ENCODE measurements around the gene BIRC7.

Gene BIRC7, protein sequence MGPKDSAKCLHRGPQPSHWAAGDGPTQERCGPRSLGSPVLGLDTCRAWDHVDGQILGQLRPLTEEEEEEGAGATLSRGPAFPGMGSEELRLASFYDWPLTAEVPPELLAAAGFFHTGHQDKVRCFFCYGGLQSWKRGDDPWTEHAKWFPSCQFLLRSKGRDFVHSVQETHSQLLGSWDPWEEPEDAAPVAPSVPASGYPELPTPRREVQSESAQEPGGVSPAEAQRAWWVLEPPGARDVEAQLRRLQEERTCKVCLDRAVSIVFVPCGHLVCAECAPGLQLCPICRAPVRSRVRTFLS

DNA sequence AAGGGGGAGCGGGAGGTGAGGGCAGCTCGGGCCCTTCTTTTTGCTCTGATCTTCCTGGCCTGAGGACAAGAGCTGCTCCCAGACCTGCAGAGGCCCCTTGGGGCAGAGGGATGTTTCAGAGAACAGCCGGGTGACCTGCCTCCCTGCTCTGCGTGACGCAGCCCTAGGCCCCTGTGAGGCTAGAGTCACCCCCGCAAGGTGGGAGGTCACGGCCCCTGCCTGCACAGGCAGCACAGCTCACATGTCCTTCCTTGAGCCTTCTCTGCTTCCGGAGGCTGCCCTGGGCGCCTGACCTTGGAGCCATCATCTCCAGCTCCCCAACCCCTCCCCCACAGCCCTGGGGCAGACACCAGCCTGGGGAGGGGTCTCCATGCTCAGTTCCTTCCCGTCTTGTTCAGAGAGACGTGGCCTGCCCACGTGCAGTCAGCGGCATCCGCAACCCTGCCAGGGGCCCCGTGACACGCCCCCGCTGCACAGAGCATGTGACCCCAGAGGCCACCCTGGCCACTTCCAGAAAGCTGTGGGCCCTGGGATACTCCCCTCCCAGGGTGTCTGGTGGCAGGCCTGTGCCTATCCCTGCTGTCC is at the start of gene BIRC7:
BIRC7 (plus strand) TSS at position 507 of the 585 bp plus-strand sequence. CDS start 192 bp downstream, outside the sequence.
- DNase-seq, result no peak

DNA sequence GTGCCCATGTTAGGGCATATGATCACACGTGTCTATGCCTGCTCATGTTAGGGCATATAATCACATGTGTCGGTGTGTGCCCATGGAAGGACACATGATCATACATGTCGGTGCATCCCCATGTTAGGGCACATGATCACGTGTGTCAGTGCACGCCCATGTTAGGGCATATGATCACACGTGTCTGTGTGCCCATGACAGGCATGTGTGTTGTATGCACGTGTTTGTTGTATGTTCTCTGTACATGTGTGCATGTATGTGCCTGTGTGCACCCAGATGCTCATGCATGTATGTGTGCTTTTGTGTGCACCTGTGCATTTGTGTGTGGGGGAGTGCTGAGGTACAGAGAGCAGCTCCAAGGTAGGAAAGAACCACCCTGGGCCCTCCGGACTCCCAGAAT is 49.6 kb upstream of the BIRC7 start:
- DNase-seq, result no peak

DNA sequence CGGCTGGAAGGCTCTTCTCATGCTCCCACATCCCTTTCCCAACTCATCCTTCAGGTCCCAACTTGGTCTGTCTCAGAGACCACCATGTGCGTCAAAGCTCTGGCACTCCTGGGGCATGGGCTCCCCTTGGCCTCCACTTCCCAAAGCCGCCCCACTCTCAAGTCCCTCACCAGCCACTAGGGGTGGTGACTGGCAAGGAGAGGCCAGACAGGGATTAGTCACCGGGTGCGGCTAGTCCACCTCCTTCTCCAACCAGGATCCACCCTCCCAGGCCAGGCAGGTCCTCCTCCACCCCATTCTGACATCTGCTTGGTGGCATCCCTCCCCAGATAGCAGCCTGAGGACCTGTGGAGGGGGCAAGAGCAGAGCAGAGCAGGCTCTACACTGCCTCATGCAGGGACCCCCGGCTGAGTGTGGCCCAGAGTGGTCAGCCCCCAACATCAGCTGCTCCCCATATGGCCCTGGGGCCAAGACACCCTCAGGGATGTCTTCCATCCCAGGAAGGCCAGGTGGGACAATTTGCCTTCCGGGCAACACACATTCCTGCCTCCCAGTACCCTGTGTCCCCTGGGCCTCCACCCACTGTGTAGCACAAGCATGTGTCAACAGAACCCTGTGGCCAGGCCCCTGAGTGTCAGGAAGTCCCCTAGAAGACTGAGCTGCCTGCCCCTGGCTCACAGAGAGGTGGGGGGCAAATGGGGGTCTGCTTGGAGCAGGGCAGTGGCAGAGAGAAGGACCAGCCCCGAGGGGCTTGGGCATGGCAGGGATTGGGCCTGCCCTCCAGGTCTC is 49.0 kb upstream of the BIRC7 start:
- peak; percentile 33 for DNase-seq

DNA sequence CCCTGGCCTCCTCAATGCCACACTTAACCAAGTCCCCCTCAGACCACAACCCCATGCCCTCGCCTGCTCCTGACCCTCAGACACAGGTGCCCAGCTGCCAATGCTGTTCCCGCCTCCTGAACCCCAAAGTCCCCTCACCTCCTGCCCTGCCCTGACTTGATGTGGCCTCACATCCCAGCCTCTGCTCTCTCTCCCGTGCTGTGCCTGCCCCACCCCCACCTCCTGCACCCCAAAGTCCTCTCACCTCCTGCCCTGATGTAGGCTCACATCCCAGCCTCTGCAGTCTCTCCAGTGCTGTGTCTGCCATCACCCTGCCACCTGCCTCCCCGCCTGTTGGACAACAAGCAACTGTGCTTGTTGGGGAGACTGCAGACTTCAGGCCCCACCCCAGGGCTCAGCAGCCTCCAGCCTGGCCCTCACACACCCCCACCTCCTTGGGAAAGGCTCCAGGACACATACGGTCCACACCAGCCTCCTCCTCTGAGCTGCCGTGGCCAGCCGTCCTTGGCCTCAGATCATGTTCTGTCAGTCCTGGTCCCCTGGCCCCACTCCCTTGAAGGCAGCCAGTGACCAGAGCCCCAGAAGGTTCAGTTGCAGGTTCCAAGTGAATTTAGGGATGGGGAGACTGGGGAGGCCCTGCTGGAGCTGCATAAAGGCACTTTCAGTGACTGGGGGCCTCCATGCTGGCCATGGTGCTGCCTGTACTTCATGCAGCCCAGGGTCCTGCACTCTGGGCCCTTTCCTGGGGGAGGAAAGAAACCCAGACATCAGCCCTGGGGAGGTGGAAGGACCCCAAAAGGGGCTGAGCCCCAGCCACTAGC is 48.2 kb upstream of the BIRC7 start:
- DNase-seq, result no peak

DNA sequence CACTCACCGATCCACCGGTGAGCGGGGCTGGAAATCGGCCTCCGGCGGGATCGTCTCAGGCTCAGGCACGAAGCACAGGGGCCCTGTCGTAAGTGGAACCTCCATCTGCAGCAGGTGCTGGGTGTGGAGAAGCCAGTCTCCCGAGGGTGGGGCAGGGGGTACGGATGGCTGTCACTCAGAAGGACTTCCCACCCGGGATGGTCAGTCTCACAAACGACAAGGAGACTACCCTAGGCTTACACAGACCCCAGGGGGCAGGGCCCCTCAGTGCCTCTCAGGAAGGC is 47.6 kb upstream of the BIRC7 start:
- no peak for DNase-seq

DNA sequence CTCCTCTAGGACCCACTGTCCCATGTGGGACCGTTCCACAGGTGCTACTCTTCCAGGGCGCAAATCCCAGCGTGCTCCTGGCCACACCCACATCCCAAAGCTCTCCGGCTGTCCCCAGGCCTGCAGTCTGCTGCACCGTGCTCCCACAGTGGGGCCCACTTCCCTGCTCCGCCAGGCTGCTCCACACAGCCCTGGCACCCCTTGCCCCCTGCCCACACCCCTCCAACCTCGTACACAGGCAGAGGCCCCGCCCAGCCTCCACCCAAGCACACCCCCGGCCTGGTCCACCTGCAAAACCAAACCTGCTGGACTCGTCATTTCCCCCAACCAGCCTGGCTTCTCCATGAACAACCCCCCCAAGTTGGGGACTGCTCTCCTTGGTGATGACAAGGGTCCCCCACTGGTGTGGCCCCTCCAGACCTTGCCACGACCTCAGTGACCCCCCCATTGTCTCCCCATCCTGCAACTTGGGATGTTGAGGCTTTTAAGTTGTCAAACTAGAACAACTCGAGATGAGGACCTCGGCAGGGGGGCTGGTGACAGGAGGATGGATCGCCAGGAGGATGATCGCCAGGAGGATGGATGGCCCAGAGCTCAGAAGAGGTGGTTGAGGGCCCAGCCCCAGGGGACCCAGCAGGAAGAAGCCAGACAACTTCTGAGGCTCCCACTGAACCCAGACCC is 46.9 kb upstream of the BIRC7 start:
- DNase-seq, result no peak

DNA sequence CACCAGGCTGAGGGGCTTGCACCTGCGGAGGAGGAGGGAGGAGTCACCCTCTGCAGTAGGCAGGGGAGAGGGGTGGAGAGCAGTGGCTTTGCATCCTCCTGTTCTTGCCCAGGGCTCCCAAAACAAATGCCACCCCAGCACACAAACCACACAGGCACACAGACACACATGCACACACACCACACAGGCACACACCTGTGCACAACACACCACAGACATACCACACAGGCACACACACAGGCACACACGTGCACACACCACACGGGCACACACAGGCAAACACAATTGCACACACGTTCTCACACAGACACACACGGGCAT is 46.4 kb upstream of the BIRC7 start:
- DNase-seq, result no peak

DNA sequence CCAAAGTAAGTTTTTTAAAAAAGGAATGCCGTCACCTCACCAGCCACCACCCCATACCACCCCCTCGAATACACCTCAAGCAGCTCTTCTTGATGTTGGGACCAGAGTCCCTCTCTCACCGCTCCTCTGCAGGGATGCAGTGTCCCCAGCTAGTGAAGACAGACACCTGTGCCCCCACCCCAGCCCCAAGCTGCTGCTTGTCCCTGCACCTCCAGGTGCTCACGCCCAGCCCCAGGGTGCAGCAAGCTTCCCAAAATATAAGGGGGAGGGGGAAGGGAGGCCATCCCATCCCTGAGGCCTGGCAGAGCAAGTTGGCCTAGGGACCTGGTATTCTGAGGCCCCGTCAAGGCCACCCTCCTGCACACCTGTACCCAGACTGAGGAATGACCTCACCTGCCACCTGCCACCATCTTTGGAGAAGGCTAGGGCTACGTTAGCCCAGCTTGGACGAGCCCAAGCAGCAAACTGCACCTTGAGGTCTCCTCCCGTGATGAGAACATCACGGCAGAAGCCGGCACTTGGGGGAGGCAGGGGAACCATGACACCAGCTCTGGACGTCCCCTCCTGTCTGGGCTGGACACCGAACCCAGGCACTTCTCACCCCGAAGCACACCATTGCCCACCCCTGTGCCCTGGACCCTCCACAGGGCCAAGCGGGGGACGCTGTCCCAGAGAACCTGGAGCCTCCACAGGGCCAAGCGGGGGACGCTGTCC is 45.7 kb upstream of the BIRC7 start:
- no peak for DNase-seq

DNA sequence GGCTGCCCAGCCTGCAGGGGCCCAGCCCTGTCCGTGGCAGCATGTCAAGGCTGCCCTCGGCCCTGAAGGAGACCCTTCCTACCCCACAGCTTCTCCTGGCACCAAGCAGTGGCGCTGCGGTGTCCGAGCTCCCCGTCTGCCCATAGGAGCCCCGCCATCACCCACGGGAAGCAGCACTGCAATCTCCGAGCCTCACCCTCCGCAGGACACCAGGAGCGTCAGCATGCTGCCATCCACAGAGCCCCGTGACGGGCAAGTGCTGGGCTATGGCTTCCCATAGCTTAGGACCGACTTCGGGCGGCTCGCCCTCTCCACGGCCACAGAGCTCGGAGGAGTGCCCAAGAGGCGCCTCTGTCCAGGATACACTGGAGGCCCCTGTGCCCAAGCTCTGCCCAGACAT is 44.9 kb upstream of the BIRC7 start:
- DNase-seq, result no peak

DNA sequence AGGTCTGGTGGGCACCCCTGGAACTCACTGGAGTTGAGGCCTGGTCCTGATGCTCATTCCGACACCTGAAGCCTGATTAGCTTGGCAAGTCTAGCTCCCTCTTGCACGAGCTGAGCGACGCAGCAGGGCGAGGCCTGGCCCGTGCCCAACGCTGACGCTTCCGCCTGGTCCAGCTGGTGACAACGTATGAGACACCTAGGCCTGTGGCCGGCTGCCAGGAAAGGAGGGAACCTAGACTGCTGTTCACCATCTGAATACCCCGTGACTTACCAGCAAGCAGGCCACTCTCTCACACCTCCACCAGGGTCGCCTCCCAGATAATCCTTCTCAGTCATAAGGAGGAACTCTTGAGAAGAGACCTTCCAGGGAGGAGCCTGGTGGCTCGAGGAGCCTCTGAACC is 44.3 kb upstream of the BIRC7 start:
- no peak for DNase-seq

DNA sequence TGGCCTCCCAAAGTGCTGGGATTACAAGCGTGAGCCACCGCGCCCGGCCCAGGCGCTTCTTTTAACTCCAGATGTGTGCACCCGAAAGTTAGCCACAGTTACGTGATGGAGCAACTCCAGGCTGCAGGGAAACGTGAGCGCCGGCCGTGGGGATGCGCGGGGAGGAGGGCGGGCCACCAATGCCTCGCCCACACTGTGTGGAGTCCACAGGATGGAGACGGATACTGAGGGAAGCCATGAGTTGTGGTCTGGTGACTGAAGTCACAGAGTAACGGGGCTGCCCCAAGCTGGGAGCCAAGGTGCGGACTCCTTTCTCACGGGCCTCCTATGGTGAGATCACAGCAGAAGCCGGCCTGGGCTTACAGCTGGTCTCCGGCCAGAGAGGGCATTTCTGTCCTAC is 43.0 kb upstream of the BIRC7 start:
- no peak for DNase-seq

DNA sequence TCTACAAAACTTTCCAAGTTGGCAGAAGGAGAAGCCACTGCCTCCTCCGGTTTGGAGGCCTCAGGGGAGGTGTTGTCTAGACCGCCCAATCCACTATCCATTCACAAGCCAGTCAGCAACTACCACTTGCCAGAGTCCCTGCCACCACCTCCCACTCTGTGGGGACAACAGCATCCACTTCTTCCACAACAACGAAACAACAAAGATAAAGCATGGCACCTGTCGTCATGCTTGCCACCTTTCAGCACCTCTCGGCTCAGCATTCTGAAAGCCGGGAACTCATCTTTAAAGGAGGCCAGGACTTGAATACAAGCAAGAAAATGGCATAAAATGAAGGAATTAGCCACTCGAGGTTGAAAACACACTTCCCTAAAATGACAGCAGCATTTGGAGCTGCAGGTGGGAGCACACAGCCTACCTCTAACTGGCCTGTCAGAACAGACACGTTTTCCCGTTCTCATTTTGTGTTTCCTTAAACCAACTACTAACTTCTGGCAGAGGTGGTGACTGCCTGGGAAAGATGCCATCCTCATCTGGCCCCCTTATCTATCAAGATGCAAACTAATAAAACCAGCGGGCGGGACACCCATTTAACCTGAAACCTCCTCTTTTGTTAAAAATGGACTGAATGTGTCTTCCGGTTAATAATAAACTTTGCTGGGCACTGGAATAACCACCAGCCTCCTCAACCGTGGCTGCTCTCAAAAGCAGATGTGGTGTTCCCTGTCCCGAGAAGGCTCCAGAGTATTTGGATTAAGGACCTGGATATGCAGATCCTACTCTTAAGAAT is 41.5 kb upstream of the BIRC7 start:
- no peak for DNase-seq

DNA sequence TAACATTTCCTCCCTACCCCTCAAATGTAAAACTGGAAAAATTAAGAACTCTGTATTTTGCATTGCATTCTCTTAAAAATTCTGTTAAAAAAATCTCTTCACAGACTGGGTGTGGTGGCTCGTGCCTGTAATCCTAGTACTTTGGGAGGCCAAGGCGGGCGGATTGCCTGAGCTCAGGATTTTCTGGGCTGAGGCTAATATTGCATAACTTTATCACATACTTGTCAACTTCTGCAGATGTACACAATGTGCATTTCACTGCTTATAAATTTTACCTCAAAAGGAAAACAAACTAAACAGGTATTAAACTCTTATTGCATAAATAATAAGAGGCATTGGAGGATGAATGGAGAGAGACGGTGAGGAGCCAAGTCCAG is 40.9 kb upstream of the BIRC7 start:
- DNase-seq, result no peak

DNA sequence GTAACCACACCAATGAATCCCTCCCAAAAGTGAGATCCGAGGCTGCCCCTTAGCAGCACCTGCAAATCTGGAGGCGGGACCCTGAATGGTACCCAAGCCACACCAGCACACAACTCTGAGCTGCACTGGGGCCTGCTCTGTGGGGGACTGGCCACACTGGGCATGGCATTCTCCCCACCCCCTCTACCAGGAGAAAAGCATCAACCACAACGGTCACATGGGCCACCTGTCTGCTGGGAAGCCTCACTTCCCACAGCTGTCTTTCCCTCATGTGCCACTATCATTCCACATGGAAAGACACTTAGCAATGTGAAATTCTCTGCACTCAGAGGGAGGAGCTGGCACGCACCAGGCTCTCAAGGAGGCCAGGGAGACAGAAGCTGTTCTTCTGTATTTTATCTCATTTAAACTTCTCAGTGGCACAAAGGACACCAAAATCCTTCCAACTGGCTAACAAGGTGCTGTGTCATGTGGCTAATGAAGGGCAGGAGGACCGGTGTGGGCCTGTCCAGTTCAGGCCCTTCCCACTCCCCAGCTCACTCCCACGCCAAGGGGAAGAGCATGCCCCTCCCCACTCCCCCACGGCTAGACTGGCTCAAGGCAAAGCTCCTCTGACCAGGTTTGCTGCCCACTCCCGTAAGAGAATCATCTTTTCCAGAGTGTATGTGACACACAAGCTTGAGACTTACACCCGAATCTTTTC is 38.8 kb upstream of the BIRC7 start:
- no peak for DNase-seq

DNA sequence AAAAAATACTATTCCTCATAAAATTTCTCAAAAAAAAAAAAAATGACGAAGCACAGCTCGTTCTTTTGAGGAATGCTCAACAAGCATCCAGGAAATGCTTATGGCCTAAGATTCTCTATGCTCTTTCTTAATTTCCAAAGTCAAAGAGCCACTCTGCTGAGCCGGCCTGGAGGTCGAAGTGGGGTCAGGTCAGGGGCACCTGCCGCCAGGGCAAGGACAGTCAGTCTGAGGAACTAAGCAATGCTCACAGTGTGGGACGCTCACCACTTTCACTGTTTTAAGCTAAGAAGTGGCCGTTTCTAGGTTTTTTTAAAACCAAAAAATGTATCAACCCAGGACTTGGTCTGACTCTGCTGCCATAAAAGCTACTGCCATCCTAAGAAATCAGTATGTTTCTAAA is 37.1 kb upstream of the BIRC7 start:
- no peak for DNase-seq

DNA sequence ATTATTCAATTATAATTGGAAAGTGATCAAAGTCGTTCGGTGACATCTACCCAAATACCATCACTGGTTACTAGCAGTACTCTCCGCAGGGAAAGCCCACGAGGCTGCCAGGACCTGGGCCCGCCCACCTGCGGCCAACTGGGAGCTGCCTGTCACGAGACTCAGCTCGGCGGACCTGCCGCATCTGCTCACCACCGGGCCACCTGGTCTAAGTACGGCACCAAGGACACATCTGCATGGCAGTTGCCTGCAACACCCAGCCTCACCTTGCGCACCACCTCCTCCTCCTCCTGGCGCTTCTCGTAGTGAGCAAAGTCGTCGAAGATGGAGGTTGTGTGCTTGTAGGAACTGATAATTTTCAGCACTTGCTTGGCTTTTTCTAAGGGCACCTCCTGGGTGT is 33.7 kb upstream of the BIRC7 start:
- no peak for DNase-seq

DNA sequence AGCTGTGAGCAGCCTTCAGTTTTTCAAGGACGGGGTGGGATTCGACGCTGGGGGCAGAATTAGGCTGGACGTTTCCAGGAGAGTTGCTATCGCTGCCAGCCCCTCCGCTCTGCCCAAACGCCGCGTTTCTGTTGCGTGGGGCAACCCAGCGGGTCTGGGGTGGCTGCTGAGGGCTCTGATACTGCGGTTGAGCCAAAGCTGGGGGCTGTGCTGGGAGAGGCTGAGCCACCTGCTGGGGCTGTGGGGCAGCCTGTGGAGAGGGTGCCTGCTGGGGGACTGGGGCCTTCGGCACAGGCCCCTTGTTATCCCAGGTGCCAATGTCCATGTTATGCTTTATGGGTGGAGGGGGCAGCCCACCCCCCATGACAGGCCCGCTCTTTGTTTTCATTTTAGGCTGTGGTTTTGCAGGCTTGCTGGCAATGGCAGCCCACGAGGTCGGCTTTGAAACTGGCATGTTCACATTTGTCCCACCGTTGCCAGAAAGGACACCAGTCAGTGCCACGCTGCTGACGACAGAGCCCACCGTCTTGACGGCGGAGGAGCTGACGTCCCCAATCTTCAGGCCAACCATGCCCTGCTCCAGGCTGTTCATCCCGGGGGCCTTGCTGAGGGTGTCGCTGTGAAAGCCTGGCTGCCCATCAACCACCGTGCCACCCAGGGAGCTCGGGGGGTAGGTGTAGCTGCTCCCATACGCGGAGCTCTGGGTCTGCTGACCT is 32.7 kb upstream of the BIRC7 start:
- DNase-seq, result no peak

DNA sequence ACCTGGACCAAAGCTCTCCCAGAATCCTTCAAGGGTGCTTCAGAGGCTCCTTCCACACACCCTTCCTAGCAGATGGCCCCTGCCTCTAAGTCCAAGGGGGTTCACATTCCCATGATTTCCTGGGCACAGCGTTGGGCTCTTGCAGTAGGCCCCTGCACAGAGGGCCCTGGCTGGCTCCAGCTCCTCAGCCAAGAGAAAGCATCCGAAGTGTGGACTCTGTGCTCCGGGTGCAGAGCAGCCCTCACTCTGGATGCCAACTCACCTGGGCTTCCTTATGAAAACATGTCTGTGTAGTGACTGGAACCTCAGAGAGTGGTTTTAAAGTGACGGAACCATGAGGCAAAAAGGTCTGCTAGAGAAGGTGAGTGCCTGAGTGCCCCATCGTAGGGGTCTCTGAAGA is 31.3 kb upstream of the BIRC7 start:
- no peak for DNase-seq

DNA sequence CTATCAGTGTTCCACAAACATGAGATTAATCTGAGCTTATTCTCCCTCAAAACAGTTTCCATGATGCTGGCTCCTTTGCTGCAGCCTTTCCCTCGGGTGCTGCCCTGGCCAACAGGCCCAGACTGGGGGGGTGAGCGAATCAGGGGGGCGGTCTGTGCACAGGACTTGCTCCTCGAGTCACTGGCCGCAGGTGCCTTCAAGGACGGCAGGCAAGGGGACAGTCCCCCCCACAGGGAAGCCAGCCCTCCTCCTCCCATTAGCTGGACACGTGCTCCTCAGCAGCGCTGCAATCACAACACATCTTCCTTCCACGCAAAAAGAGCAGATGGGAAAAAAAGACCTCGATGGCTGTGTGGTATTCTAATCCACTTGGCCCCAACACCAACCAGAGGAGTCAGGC is 29.8 kb upstream of the BIRC7 start:
- DNase-seq, result no peak

DNA sequence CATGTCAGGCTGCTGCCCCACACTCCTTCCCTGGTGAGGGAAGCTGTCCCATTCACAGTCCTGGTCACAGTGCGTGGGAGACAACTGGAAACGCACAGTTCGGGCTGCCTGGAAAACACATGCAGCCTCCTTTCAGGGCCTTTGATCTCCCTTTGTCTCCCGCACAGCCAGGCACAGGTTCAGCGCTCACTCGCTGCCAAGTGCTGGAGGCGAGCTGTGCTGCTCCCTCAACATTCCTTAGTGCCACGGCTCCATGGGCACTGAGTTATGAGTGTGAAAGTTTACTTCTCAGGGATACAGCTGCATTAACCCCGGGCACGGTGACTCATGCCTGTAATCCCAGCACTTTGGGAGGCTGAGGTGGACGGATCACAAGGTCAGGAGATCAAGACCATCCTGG is 28.8 kb upstream of the BIRC7 start:
- no peak for DNase-seq
